HG02759 (cell line): ENCODE data around the gene CIT.
"Not testable (repeated sequence)": the region's sequence is repeated elsewhere in the genome, so short reads cannot be mapped to it uniquely, and the experiment has no call there.

ENCODE experiments used
- ATAC-seq: cut with Tn5 transposase; IDR thresholded peaks from one replicate; pipeline ENCODE4 v1.9.1; 2021; ENCODE audit warnings: mild to moderate bottlenecking, moderate library complexity; ENCODE audit not compliant: unreplicated experiment

CIT gene

DNA sequence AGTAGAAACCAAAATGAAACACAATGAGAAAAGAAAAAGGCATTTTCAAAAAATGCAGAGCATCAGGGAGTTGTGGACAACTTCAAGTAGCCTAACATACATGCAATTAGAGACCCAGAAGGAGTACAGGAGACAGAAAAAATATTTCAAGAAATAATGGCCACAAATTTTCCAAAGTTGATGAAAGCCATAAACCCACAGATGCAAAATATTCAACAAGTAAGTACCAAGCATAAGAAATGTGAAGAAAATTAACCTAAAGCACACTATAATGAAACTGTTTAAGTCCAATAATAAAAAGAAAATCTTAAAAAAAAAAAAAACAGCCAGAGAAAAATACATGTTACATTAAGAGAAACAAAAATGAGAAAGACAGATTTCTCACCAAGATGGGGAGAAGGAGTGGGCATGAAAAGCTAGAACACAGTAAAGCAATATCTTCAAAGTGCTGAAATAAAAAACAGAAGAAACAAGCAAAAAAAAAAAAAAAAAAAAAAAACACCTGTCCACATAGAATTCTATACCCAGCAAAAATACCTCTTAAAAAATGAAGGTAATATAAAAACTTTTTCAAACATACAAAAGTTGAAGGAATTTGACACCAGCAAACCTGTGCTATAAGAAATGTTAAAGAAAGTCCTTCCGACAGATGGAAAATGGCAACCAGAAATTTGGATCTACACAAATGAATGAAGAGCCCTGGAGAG lies 132.1 kb downstream of the CIT start:
- ATAC-seq, result no peak

- no peak for ATAC-seq
Observed at GRCh38 chr12:119742700-119743099, 134.4 kb downstream of the CIT start.

DNA sequence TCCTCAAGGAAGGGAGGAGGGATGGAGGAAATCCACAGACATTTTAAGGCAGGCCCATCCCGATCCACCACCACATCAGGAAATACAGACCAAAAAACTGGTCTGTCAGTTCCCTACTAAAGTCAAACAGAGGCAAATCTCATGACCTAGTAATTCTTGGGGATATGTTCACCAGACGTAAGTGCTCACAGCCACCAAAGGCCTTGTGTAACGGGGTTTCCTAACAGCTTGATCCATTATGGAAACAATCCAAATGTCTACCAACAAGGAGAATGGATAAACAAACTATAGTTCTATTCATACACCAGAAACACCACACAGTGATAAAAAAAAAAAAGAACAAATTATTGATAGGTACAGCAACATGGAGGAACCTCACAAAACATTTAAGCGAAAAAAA lies 136.3 kb downstream of the CIT start:
- no peak for ATAC-seq

- ATAC-seq, result no peak
Observed at GRCh38 chr12:119735079-119735478, 142.0 kb downstream of the CIT start.

- no peak for ATAC-seq
Observed at GRCh38 chr12:119730381-119730780, 146.7 kb downstream of the CIT start.

GRCh38 chr12:119729871-119730270 lies 147.2 kb downstream of the CIT start:
- no peak for ATAC-seq

GRCh38 chr12:119728444-119728745 lies 148.7 kb downstream of the CIT start:
- ATAC-seq, result no peak

DNA sequence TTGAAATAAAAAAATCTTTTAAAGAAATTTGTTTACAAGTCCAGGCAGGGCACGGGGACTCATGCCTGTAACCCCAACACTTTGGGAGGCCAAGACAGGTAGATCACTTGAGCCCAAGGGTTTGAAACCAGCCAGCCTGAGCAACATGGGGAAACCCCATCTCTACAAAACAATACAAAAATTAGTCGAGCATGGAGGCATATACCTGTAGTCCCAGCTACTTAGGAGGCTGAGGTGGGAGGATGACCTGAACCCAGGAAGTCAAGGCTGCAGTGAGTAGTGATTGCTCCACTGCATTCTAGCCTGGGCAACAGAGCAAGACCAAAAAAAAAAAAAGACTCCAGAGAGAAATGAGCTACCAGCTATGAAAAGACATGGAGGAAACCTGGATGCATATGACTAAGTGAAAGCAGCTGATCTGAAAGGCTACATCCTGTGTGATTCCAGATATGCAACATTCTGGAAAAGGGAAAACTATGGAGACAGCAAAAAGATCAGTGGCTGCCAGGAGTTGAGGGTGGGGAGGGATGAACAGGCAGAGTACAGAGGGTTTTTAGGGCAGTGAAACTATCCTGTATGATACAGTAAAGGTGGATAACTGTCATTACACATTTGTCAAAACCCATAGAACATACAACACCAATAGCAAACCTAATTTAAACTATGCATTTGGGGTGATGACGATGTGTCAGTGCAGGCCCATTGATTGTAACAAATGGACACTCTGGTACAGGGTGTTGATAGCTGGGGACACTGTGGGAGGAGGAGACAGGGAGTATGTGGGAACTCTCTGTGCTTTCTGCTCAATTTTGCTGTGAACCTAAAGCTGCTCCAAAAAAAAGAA lies 149.3 kb downstream of the CIT start:
- no peak for ATAC-seq

DNA sequence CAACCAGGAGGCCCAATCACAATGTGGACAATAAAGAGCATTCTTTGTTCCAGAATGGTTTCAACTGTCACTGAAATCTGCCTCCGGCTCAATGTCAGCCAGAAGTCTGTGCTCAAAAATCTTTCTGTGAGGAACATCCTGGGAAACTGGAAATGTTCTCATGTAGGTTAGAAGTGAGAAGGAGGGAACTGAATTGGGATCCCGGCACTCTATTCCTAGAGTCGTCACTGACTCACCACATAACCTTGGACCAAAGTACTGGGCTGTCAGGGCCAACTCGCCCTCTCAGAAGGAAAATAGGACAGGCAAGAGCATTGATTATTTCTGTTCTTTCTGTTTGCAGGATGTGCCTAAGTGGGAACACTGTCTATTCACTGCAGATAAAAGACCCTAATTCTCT lies 151.6 kb downstream of the CIT start:
- ATAC-seq, result no peak

DNA sequence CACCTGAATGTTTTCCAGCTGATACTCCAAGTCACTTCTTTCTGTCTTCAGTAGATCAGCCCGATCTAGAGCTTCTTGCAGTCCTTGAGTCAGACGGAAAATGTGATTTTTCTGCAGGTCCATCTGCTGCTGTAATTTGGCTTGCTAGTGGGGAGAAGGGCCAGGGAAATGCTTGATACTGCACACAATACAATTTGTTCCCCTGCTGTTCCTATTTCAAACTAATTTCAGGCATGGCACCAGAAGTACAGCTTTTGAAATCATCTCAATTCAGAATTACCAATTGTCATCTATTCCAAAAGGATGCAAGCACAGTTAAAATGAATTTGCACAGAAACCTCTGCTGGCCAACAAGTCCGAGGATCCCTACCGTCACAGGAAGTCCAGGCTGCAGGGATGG lies 155.8 kb downstream of the CIT start:
- no peak for ATAC-seq

DNA sequence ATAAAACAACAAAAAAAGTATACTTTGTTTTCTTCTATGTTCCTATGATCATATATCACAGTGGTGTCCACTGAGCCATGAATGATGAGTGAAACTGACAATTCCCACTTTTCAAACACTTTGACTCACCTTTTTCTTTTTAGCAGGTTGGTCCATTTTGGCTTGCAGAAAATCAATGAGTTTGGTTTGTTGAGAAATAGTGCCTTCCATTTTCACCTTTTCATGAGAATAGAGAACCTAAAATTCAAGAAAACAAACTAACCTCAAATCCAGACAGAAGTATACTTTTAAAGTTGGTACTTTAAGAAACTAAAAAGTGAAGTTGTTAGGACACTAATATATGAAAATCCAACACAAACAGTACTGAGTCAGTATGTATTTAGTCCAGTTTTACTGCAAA lies 156.8 kb downstream of the CIT start:
- ATAC-seq, result no peak

- no peak for ATAC-seq
Observed at GRCh38 chr12:119718141-119718540, 159.0 kb downstream of the CIT start.

- no peak for ATAC-seq
Observed at GRCh38 chr12:119715268-119715620, 161.9 kb downstream of the CIT start.

DNA sequence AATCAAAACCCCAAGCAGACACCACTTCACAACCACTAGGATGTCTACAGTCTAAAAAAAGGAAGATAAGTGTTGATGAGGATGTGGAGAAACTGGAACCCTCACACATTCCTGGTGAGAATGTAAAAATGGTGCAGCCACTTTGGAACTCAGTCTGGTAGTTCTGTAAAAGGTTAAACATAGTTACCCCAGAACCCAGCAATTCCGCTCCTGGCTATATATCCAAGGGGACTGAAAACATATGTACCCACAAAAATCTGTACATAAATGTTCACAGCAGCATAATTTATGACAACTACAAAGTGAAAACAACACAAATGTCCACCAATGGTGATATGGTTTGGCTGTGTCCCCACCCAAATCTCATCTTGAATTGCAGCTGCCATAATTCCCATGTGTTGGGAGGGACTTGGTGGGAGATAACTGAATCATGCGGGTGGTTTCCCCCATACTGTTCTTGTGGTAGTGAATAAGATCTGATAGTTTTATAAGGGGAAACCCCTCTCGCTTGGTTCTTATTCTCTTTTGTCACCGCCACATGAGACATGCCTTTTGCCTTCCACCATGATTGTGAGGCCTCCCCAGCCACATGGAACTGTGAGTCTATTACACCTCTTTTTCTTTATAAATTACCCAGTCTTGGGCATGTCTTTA lies 162.4 kb downstream of the CIT start:
- ATAC-seq, result no peak

DNA sequence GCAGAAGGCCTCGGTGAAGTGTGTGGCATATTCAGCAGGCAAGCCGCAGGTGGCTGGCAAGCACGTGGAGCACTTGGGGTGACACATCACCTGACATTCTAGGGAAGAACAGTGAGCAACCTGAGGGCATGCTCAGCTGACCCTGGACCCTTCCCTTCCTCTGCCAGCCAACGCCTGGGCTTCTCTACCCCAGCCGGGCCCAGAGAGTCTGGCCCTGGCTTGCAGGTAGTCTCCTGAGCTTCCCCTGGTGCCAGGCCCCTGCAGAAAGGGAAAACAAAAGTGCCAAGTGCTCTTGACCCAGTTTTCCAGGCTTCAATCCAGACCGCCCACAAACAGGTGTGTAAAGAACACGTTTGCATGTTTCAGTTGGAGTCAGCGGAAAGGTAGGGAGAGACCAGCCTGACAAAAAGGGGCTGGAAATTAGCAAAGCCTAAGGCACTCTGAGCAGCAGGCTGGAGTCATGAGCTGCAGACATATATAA lies 163.5 kb downstream of the CIT start:
- ATAC-seq, result no peak

DNA sequence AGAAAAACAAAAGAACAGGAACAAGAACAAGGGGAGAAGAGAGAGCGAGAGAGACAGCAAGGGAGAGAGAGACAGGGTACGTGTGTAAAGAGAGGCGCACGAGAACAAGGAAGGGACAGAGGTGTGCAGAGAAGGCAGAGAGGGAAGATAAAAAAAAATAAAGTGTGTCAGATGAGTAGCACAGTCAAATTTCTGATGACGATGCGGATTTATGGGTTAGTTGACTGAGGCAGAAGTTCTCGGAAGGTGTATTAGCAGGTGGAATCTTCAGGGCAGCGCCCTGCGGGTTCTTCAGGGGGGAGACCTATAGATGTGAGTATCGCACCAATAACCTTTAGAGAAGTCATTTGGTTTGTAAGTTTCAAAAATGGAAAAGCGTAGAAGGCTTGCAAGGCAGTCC lies 164.4 kb downstream of the CIT start:
- no peak for ATAC-seq

DNA sequence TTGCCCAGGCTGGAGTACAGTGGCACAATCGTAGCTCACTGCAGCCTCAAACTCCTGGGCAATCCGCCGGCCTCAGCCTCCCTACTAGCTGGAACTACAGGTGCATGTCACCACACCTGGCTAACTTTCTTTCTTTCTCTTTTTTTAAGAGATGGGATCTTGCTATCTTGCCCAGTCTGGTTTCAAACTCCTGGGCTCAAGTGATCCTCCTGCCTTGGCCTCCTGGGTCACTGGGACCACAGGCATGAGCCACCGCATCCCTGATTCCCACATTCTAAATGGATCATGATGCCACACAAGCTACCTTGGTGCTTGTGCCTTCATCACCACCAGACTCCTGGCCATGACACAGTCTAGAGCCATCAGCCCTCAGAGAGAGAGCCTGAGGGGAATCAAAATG lies 165.4 kb downstream of the CIT start:
- no peak for ATAC-seq

GRCh38 chr12:119710965-119711551 lies 166.1 kb downstream of the CIT start:
- no peak for ATAC-seq

DNA sequence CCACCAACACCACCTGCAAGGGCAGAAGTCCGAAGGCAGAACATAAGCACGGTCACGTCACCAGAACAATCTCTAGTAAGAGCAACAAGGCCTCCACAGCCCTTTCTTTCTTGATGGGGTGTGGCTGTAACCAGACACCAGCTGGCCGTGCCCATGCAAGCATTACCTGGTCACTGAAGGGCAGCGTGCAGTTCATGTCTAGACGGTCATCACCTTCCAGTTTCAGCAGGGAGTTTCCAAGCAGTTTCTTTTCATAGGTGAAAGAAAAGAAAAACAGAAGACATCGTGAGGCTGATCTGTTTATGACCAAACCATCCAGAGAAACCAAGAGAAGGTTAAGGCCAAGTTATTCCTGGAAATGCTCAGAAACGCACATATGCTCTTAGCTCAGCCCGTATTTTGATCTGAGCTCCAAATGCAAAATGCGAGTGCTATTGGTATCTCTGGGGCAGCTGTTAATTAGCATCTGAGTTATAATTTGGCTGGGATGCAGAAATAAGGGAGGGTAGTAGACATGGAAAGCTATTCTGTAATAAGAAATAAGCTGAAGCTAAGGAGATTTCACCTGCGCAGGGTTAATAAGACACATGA lies 166.7 kb downstream of the CIT start:
- ATAC-seq, result no peak

DNA sequence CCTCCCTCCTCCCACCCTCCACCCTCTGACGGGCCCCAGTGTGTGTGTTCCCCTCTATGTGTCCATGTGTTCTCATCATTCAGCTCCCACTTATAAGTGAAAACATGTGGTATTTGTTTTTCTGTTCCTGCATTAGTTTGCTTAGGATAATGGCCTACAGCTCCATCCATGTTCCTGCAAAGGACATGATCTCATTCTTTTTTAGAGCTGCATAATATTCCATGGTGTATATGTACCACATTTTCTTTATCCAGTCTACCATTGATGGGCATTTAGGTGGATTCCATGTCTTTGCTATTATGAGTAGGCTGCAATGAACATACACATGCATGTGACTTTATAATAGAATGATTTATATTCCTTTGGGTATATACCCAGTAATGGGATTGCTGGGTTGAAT lies 170.7 kb downstream of the CIT start:
- ATAC-seq, result not testable (repeated sequence)

DNA sequence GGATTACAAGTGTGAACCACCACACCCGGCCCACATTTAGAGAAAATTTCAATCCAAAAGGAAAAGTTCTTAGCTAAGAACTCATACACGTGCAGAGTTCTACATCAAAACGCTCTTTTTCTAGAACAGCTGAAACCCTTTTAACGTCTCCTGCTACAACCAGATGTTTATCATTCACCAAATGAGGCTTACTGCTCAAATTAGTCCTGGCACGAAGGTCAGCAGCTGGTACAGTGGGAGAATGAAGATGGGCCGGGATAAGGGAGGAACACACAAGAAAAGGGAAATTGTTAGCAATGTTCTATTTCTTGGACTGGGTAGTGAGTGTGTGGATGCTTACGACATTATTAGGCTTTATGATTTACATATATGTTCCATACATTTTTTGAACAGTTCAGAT lies 171.9 kb downstream of the CIT start:
- no peak for ATAC-seq
